Thyroid gland (tissue), 4 donors: ENCODE measurements around the gene COL18A1.

Source experiments
- POLR2A ChIP-seq, 2 donors: fragments of 450-650 bp; IDR thresholded peaks; one replicate each; pipeline ENCODE4 v1.6.1; 2017; ENCODE audit warnings: antibody characterized with exemption in 2 of 2, mild to moderate bottlenecking in 2 of 2, moderate library complexity in 1 of 2
- TF ChIP-seq, protein P1 (sequence below), 6 experiments: fragments of 200-600 bp in 3 of 6; fragments of 450-650 bp in 3 of 6; sonication (generic) in 3 of 6; IDR thresholded peaks; one replicate each; pipeline ENCODE4 v1.5.1; 2016 to 2019; ENCODE audit warnings: antibody characterized with exemption in 6 of 6, mild to moderate bottlenecking in 2 of 6, inconsistent platforms in 1 of 6, moderate library complexity in 1 of 6

- TF ChIP-seq POLR2A (IDR thresholded peaks at IDR 0.05), result no peak
- TF ChIP-seq, protein P1, sequence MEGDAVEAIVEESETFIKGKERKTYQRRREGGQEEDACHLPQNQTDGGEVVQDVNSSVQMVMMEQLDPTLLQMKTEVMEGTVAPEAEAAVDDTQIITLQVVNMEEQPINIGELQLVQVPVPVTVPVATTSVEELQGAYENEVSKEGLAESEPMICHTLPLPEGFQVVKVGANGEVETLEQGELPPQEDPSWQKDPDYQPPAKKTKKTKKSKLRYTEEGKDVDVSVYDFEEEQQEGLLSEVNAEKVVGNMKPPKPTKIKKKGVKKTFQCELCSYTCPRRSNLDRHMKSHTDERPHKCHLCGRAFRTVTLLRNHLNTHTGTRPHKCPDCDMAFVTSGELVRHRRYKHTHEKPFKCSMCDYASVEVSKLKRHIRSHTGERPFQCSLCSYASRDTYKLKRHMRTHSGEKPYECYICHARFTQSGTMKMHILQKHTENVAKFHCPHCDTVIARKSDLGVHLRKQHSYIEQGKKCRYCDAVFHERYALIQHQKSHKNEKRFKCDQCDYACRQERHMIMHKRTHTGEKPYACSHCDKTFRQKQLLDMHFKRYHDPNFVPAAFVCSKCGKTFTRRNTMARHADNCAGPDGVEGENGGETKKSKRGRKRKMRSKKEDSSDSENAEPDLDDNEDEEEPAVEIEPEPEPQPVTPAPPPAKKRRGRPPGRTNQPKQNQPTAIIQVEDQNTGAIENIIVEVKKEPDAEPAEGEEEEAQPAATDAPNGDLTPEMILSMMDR (IDR thresholded peaks at IDR 0.05), result no peak
Measured at GRCh38 chr21:45533846-45534635, 129.1 kb downstream of the COL18A1 start.
